ENCODE measurements around the gene GDAP1L1.

GRCh38 chr20:44241796-44242195, 5.3 kb upstream of the GDAP1L1 start:
- TF ChIP-seq EP300 (IDR thresholded peaks at IDR 0.05; ENCODE audit: borderline replicate concordance in 1 of 2, low read depth in 1 of 2, low read length in 1 of 2) (no peak), RFX5 (IDR thresholded peaks at IDR 0.05; ENCODE audit: low read length) (no peak), RXRA (IDR thresholded peaks at IDR 0.05; ENCODE audit: borderline replicate concordance, low read depth) (no peak)
- TF ChIP-seq, protein P1, sequence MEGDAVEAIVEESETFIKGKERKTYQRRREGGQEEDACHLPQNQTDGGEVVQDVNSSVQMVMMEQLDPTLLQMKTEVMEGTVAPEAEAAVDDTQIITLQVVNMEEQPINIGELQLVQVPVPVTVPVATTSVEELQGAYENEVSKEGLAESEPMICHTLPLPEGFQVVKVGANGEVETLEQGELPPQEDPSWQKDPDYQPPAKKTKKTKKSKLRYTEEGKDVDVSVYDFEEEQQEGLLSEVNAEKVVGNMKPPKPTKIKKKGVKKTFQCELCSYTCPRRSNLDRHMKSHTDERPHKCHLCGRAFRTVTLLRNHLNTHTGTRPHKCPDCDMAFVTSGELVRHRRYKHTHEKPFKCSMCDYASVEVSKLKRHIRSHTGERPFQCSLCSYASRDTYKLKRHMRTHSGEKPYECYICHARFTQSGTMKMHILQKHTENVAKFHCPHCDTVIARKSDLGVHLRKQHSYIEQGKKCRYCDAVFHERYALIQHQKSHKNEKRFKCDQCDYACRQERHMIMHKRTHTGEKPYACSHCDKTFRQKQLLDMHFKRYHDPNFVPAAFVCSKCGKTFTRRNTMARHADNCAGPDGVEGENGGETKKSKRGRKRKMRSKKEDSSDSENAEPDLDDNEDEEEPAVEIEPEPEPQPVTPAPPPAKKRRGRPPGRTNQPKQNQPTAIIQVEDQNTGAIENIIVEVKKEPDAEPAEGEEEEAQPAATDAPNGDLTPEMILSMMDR (IDR thresholded peaks at IDR 0.05), result no peak
- TF ChIP-seq, protein P2, sequence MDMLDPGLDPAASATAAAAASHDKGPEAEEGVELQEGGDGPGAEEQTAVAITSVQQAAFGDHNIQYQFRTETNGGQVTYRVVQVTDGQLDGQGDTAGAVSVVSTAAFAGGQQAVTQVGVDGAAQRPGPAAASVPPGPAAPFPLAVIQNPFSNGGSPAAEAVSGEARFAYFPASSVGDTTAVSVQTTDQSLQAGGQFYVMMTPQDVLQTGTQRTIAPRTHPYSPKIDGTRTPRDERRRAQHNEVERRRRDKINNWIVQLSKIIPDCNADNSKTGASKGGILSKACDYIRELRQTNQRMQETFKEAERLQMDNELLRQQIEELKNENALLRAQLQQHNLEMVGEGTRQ (IDR thresholded peaks at IDR 0.05; ENCODE audit: borderline replicate concordance, low read depth, low read length), result no peak

All from SK-N-SH (cell line).